ENCODE measurements around the gene ENGASE. TPM values are rescaled to one million over a fixed set of nuclear protein-coding genes. Genes with fewer than 3 reads are reported as not detected.

Gene ENGASE
- total and polyA plus RNA-seq, 2 of the 8 experiments (the other 6 are each of a cell fraction or from before 2014, with no cell fraction given): 9.3 to 36.1 TPM

DNA sequence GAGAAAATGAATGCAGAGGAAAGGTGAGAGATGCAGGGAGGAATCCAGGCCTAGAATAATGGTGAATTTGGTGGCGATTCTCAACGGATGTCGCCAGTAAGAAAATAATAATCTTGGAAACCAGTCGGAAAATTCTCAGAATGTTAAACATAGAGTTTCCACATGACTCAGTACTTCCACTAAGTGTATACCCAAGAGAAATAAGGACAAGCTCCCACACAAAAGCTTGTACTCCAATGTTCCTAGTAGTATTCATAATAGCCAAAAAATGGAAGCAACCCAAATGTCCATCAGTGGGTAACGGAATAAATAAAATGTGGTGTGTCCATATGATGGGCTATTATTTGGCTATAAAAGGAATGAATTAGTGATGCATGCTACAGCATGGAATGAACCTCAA lies 19.4 kb upstream of the ENGASE start:
- Histone ChIP-seq H3K27ac (ENCODE audit: low read depth, low read length) (no peak overlapping the region), H3K4me3 (ENCODE audit: extremely low read depth in 1 of 4, insufficient read depth in 2 of 4, low read depth in 3 of 4, low read length in 4 of 4) (no peak overlapping the region), H3K79me2 (ENCODE audit: control insufficient read depth in 1 of 2, insufficient read depth in 2 of 2, low read length in 2 of 2) (no peaks in the 10 kb centered on the region), H3K9ac (replicated peaks in 1 of 4; ENCODE audit: extremely low read depth in 1 of 4, low read depth in 3 of 4, low read length in 3 of 4) (no peak overlapping the region; a peak in 1 of 7 replicates), H3K4ac (replicated peaks; ENCODE audit: insufficient read length, low read depth, low read length) (no peak overlapping the region), H3K4me1 (replicated peaks in 1 of 4; ENCODE audit: control insufficient read depth in 3 of 4, insufficient read depth in 4 of 4, low read length in 3 of 4) (no peaks in the 10 kb centered on the region), H3K27me3 (replicated peaks in 1 of 4; ENCODE audit: control insufficient read depth in 3 of 4, extremely low read depth in 1 of 4, insufficient read depth in 3 of 4, low read length in 3 of 4) (no peaks in the 10 kb centered on the region; a peak in 4 of 7 replicates), H3K23ac (ENCODE audit: insufficient read length) (no peak overlapping the region), H3K9me3 (ENCODE audit: insufficient read depth in 2 of 2, low read depth in 1 of 2, low read length in 1 of 2) (peaks cover 0 to 8% of the 10 kb centered on the region in 2 experiments; a peak in 3 of 4 replicates), H3K4me2 (ENCODE audit: insufficient read depth in 1 of 2, low read depth in 2 of 2, low read length in 2 of 2) (no peak overlapping the region), H3K23me2 (ENCODE audit: low read depth, low read length) (no peaks in the 10 kb centered on the region), H4K91ac (replicated peaks; ENCODE audit: insufficient read length, low read length) (no peak overlapping the region), H2AK5ac (ENCODE audit: low read depth, low read length) (no peak overlapping the region), H4K20me1 (replicated peaks in 1 of 2; ENCODE audit: control insufficient read depth in 1 of 2, insufficient read depth in 2 of 2, low read length in 2 of 2) (no peaks in the 10 kb centered on the region), H4K5ac (ENCODE audit: insufficient read length, low read depth, low read length) (no peak overlapping the region), H3K36me3 (ENCODE audit: control insufficient read depth in 2 of 4, insufficient read depth in 4 of 4, low read length in 3 of 4) (no peaks in the 10 kb centered on the region), H2BK12ac (ENCODE audit: low read depth, low read length) (no peak overlapping the region), H2BK20ac (ENCODE audit: low read length) (no peak overlapping the region), H2AFZ (ENCODE audit: low read length) (no peak overlapping the region), H2BK120ac (replicated peaks; ENCODE audit: low read depth, low read length) (no peak overlapping the region), H3K18ac (ENCODE audit: extremely low read depth, low read length) (no peak overlapping the region), H4K8ac (ENCODE audit: extremely low read depth, insufficient read depth, low read length) (no peak overlapping the region), H3K79me1 (ENCODE audit: low read depth, low read length) (no peaks in the 10 kb centered on the region), H2BK15ac (ENCODE audit: low read length) (no peak overlapping the region), H3K56ac (replicated peaks; ENCODE audit: insufficient read length, low read depth, low read length) (no peak overlapping the region), H3K14ac (ENCODE audit: insufficient read length) (no peak overlapping the region), H2BK5ac (ENCODE audit: low read depth, low read length) (no peak overlapping the region)
- CTCF ChIA-PET (ENCODE audit: partially characterized antibody): interaction anchor here (1.2 to 2.9 kb wide), 2 partner anchors 10 to 27 kb away, joined by 4 to 21 read pairs; no protein-coding TSS in a partner anchor
- FAIRE-seq (no peak), DNase-seq (ENCODE audit: low read depth in 1 of 2, low spot score in 2 of 2) (no peak)
- WGBS, 2 experiments (ENCODE audit: extremely low coverage in 1 of 2, insufficient coverage in 1 of 2, insufficient read length in 1 of 2, insufficient replicate concordance in 2 of 2, low coverage in 1 of 2, low lambda C conversion rate in 2 of 2, missing lambda C conversion rate in 1 of 2): 92% methylated on average over 5 of the region's 5 CpGs; no CpG with 5 or more reads in 1 of the 2 experiments
- POLR2A ChIA-PET (ENCODE audit: partially characterized antibody): no interaction called here
- no peak for TF ChIP-seq FOSL1 (IDR thresholded peaks at IDR 0.05; ENCODE audit: insufficient read depth, low read depth, low read length)
- TF ChIP-seq SUZ12 (IDR thresholded peaks at IDR 0.05; ENCODE audit: low read length): no peak
